ENCODE data around the gene SPANXC.

The SPANXC gene

DNA sequence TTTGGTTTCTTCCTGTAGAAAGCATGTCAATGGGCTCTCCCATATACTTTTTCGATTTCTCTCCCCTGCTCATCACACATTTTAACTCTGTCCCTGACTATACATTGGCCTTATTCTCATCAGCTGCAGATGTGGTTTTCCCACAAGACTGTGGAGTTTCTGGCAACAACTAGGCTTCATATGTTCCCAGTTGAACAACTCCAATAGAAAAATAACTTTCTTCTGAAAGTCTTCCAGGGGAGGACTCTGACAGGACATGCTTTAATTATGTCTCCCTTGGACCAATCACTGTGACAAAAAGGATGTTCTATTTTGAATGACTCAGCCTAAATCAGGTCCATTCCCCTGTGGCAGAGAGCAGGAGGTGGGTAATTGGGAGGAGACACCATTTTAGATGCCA, 28.1 kb downstream of the SPANXC start:
- no peak for DNase-seq
- no peaks in the 10 kb centered on the region for H3K4me1 ChIP-seq
- TF ChIP-seq, protein P1, sequence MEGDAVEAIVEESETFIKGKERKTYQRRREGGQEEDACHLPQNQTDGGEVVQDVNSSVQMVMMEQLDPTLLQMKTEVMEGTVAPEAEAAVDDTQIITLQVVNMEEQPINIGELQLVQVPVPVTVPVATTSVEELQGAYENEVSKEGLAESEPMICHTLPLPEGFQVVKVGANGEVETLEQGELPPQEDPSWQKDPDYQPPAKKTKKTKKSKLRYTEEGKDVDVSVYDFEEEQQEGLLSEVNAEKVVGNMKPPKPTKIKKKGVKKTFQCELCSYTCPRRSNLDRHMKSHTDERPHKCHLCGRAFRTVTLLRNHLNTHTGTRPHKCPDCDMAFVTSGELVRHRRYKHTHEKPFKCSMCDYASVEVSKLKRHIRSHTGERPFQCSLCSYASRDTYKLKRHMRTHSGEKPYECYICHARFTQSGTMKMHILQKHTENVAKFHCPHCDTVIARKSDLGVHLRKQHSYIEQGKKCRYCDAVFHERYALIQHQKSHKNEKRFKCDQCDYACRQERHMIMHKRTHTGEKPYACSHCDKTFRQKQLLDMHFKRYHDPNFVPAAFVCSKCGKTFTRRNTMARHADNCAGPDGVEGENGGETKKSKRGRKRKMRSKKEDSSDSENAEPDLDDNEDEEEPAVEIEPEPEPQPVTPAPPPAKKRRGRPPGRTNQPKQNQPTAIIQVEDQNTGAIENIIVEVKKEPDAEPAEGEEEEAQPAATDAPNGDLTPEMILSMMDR (IDR thresholded peaks at IDR 0.05; ENCODE audit: low read depth, low read length): no peak
- H3K36me3 ChIP-seq: no peaks in the 10 kb centered on the region
- no peaks in the 10 kb centered on the region for H3K9me3 ChIP-seq
- H3K4me3 ChIP-seq (ENCODE audit: low read depth, low read length): no peak overlapping the region
- no peaks in the 10 kb centered on the region for H3K27me3 ChIP-seq

DNA sequence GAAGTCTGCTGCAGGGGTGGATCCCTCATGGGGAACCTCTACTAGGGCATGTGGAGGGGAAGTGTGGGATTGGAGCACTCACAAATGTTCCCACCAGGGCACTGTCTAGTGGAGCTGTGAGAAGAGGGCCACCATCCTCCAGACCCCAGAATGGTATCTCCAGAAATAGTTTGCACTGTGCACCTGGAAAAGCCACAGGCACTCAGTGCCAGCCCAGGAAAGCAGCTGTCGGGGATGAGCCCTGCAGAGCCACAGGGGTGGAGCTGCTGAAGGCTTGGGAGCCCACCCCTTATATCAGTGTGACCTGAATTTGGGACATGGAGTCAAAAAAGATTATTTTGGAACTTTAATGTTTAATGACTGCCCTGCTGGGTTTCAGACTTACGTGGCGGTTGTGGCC, 40.4 kb downstream of the SPANXC start:
- no peaks in the 10 kb centered on the region for H3K27me3 ChIP-seq
- H3K4me3 ChIP-seq (ENCODE audit: low read depth, low read length): no peak overlapping the region
- H3K36me3 ChIP-seq: no peaks in the 10 kb centered on the region
- TF ChIP-seq, protein P1 (IDR thresholded peaks at IDR 0.05; ENCODE audit: low read depth, low read length): no peak
- no peak for DNase-seq
- no peaks in the 10 kb centered on the region for H3K9me3 ChIP-seq
- no peaks in the 10 kb centered on the region for H3K4me1 ChIP-seq

All from BE2C (cell line).